A549 treated with AZD9567 at 1 μM for 4 hours (cell line): ENCODE results near the gene RPUSD2. TPM values are rescaled to one million over a fixed set of nuclear protein-coding genes. Genes with fewer than 3 reads are reported as not detected.

Source experiments
- total RNA-seq: library from RNA; stranded (reverse); fragments of 200-300 nt; extraction: Qiagen RNA extraction; gene quantifications from 5 replicates; pipeline ENCODE4 v1.2.3, GENCODE V29; 2022; ENCODE audit not compliant: insufficient read depth

The RPUSD2 gene, protein sequence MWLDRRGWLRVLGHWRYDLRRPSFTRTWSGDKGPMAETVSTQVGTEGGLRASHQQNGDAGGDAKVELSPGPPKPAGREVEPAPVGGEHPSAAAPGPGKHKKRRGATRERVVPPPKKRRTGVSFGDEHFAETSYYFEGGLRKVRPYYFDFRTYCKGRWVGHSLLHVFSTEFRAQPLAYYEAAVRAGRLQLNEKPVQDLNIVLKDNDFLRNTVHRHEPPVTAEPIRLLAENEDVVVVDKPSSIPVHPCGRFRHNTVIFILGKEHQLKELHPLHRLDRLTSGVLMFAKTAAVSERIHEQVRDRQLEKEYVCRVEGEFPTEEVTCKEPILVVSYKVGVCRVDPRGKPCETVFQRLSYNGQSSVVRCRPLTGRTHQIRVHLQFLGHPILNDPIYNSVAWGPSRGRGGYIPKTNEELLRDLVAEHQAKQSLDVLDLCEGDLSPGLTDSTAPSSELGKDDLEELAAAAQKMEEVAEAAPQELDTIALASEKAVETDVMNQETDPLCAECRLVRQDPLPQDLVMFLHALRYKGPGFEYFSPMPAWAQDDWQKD
- 8.6 to 17.1 TPM (median 16.1 TPM) in 5 replicates for total RNA-seq

DNA sequence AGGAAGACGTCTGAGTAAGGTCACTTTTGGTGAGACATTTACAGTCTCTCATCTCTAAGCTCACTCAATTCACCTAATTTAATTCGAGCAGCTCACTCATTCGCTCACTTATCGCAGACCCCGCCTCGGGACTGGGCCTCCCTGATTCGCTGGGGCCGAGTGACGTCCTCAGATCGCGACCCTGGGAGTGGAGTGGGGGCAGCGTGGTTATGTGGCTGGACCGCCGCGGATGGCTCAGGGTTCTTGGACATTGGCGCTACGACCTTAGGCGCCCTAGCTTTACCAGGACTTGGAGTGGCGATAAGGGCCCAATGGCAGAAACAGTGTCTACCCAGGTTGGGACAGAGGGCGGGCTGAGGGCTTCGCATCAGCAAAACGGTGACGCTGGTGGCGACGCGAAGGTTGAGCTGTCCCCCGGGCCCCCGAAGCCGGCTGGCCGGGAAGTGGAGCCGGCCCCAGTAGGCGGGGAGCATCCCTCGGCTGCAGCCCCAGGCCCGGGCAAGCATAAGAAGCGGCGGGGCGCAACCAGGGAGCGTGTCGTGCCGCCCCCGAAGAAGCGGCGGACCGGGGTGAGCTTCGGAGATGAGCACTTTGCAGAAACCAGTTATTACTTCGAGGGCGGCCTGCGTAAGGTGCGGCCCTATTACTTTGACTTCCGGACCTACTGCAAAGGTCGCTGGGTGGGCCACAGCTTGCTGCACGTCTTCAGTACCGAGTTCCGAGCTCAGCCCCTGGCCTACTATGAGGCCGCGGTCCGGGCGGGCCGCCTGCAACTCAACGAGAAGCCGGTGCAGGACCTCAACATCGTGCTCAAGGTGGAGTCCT is at the start of gene RPUSD2:
TSS of gene RPUSD2 (plus strand) at position 171 of the 825 bp plus-strand sequence. CDS start at position 210, 39 bp downstream.

DNA sequence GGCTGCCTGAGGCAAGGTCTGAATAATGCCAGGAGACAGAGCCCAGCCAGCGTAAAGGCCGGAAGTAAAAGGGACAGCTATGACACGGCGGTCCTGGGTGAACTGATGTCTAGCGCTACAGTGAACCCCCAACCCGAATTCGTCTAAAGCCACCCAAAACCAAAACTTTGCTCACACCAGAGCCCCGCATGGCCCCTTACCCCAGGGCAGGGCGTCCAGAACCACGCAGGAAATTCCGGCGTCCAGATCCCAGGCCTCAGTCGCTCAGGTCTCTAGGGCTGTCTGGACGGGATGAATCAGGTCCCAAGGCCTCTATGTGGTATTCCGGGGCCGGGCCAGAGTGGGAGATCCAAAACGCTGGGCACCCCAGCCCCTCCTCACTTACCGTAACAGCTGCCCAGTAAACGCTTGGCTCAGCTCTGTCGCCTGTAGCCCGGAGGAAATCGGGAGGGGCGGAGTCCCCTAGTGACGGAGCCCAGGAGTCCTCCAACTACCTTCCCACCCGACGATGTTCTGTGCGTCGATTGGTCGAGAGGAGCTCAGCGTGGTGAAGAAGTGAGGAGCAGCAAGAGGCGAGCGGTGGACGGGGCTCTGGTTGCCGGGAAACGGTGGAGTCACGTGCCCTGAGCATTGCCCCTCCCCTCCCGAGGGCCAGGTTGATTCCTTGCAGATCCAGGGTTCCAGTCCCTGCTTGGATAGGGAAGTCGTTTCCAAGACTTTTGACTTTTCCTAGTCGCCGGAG is 4.3 kb upstream of the RPUSD2 start, which contains the start of gene CCDC32:
TSS of gene CCDC32 (minus strand) at position 452 of the 742 bp plus-strand sequence. CDS start 2,027 bp downstream, outside the sequence.

DNA sequence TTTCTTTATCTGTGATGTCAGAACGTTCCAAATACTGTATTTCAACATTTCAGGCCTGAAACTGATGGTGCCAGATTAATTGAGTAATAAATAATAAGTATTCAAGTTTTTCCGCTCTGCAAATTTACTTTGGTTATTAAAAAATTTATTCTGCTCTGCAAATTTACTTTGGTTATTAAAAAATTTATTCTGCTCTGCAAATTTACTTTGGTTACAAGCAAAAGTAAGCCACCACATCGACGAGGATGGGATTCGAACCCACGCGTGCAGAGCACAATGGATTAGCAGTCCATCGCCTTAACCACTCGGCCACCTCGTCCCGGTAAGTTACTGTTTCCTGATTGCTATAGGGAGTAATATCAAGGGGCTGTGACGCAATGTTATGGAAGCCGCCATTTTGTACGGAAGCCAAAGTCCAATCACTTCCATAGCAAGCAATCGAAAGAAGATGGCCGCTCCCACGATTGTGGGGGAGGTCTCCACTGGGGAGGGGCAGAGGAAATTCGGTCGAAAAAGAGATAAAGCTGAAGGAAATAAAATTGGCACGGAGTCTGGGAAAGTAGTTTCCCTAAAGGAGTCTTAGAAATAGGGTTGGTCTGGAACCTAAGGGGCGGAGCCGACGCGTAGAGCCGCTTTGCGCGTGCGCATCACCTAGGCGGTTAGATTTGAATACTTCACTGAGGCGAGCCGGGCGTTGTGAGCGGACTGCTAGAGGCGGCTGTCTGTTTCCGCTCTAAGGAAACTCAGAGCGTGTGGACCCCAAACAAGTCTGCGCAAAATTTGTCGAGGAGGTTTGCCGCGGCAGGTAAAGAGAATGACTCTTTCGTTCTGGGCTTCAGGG is 24.7 kb downstream of the RPUSD2 start, which contains the start of gene KNL1:
TSS of gene KNL1 (plus strand) at position 662 of the 841 bp plus-strand sequence. CDS start 8,683 bp downstream, outside the sequence.

Other genes starting within 250 kb of the RPUSD2 start
- 6.9 to 7.8 TPM (median 7.2 TPM) in 5 replicates for gene INAFM2, start 245.6 kb upstream of the RPUSD2 start, total RNA-seq
- gene CCDC9B, start 228.4 kb upstream of the RPUSD2 start, total RNA-seq = 15.6 to 19.3 TPM (median 15.8 TPM) in 5 replicates
- gene PHGR1, start 218.3 kb upstream of the RPUSD2 start, total RNA-seq = not detected in 5 replicates
- gene DISP2, start 211.1 kb upstream of the RPUSD2 start, total RNA-seq = 0.71 to 2.2 TPM (median 1.3 TPM) in 4 of 5 replicates, not detected in the other
- gene KNSTRN, start 186.6 kb upstream of the RPUSD2 start, total RNA-seq = 39.4 to 49.4 TPM (median 45.5 TPM) in 5 replicates
- gene IVD, start 163.5 kb upstream of the RPUSD2 start, total RNA-seq = 13.2 to 25.9 TPM (median 15.2 TPM) in 5 replicates
- 9.1 to 11.9 TPM (median 11.7 TPM) in 5 replicates for gene BAHD1, start 128.3 kb upstream of the RPUSD2 start, total RNA-seq
- gene CHST14, start 98.3 kb upstream of the RPUSD2 start, total RNA-seq = 9.6 to 17.9 TPM (median 16.4 TPM) in 5 replicates
- gene CCDC32, start 4.3 kb upstream of the RPUSD2 start, total RNA-seq = 14.6 to 17.3 TPM (median 15.5 TPM) in 5 replicates
- 5.3 to 10.1 TPM (median 7.6 TPM) in 5 replicates for gene KNL1, start 24.9 kb downstream of the RPUSD2 start, total RNA-seq
- gene RAD51, start 125.9 kb downstream of the RPUSD2 start, total RNA-seq = 17.8 to 23.1 TPM (median 18.9 TPM) in 5 replicates
- gene RMDN3, start 186.0 kb downstream of the RPUSD2 start, total RNA-seq = 23.3 to 34.5 TPM (median 24.8 TPM) in 5 replicates
- 8.1 to 9.4 TPM (median 8.3 TPM) in 5 replicates for gene GCHFR, start 194.8 kb downstream of the RPUSD2 start, total RNA-seq
- 0.05 to 0.09 TPM (median 0.06 TPM) in 4 of 5 replicates, not detected in the other for gene C15orf62, start 200.7 kb downstream of the RPUSD2 start, total RNA-seq
- 17.5 to 23.6 TPM (median 18.1 TPM) in 5 replicates for gene ZFYVE19, start 237.8 kb downstream of the RPUSD2 start, total RNA-seq
- gene DNAJC17, start 238.2 kb downstream of the RPUSD2 start, total RNA-seq = 6.2 to 21.7 TPM (median 20.1 TPM) in 5 replicates